OCI-LY7 (cell line): ENCODE data around the gene PKD1L1. TPM values are rescaled to one million over a fixed set of nuclear protein-coding genes. Genes with fewer than 3 reads are reported as not detected.

Experiments
- BruUV-seq: library from RNA; stranded (reverse); fragments of 400-500 nt; replicated peaks from 2 replicates; lab custom pipeline; 2021; lab: Mats Ljungman, UMichigan
- CTCF ChIA-PET: fragments of 300-600 bp; sonication (Branson Sonifier 250); formaldehyde crosslinking; loops from one replicate; lab custom pipeline; 2022; ENCODE audit warnings: antibody characterized with exemption; ENCODE audit not compliant: unreplicated experiment; lab: Charles Lee
- POLR2A ChIA-PET: fragments of 300-600 bp; sonication (Branson Sonifier 250); formaldehyde crosslinking; loops from one replicate; lab custom pipeline; 2022; ENCODE audit warnings: antibody characterized with exemption; lab: Charles Lee
- DNase-seq: peaks from one replicate; pipeline ENCODE4 v3.0.0-alpha.2; 2015; ENCODE audit warnings: low spot score
- H2AFZ ChIP-seq: fragments of 200-600 bp; sonication (generic), shearing (Covaris generic); 2 replicates; pipeline ENCODE4 v1.6.1; 2014; ENCODE audit warnings: mild to moderate bottlenecking, antibody characterized with exemption, low read length, moderate library complexity
- H3K27ac ChIP-seq: fragments of 200-600 bp; sonication (generic); 2 replicates; pipeline ENCODE4 v1.5.1; 2014; ENCODE audit warnings: mixed run types, low read depth, mild to moderate bottlenecking, moderate library complexity, low read length, inconsistent platforms; ENCODE audit not compliant: poor library complexity, severe bottlenecking
- H3K36me3 ChIP-seq: fragments of 200-600 bp; sonication (generic); 2 replicates; pipeline ENCODE4 v1.6.1; 2014; ENCODE audit warnings: mild to moderate bottlenecking, antibody characterized with exemption, low read length, moderate library complexity, mixed read lengths; ENCODE audit not compliant: insufficient read depth
- H3K4me1 ChIP-seq: fragments of 200-600 bp; sonication (generic); 2 replicates; pipeline ENCODE4 v1.5.1; 2014; ENCODE audit warnings: mild to moderate bottlenecking, low read length; ENCODE audit not compliant: insufficient read depth, poor library complexity, severe bottlenecking
- H3K4me2 ChIP-seq: fragments of 200-600 bp; sonication (generic); 2 replicates; pipeline ENCODE4 v1.6.1; 2014; ENCODE audit warnings: mild to moderate bottlenecking, low read length
- H3K4me3 ChIP-seq: fragments of 200-600 bp; sonication (generic); 2 replicates; pipeline ENCODE4 v1.5.1; 2014; ENCODE audit warnings: mild to moderate bottlenecking, low read depth, low read length; ENCODE audit not compliant: poor library complexity, severe bottlenecking
- H3K79me2 ChIP-seq: fragments of 200-600 bp; sonication (generic); 2 replicates; pipeline ENCODE4 v1.6.1; 2016; ENCODE audit warnings: low read depth, mild to moderate bottlenecking, low read length, moderate library complexity, mixed read lengths; ENCODE audit not compliant: insufficient read depth
- H3K9me2 ChIP-seq: fragments of 200-600 bp; sonication (generic); 2 replicates; pipeline ENCODE4 v1.6.1; 2016; ENCODE audit warnings: mild to moderate bottlenecking, low read length, mixed read lengths; ENCODE audit not compliant: insufficient read depth
- H3K9me3 ChIP-seq: fragments of 200-600 bp; sonication (generic); 2 replicates; pipeline ENCODE4 v1.6.1; 2014; ENCODE audit warnings: mild to moderate bottlenecking, mixed run types, low read length, mixed read lengths
- H4K20me1 ChIP-seq: fragments of 200-600 bp; sonication (generic); 2 replicates; pipeline ENCODE4 v1.6.1; 2014; ENCODE audit warnings: mild to moderate bottlenecking, antibody characterized with exemption, low read length, moderate library complexity, mixed read lengths; ENCODE audit not compliant: insufficient read depth
- CTCF ChIP-seq: fragments of 200-600 bp; sonication (generic); conservative IDR thresholded peaks from 2 replicates; pipeline ENCODE4 v1.5.1; 2014; ENCODE audit warnings: mild to moderate bottlenecking, antibody characterized with exemption, low read length, moderate library complexity, mixed read lengths
- EZH2phosphoT487 ChIP-seq: fragments of 200-600 bp; sonication (generic); IDR thresholded peaks from 2 replicates; pipeline ENCODE4 v1.6.1; 2018; ENCODE audit warnings: low read depth, borderline replicate concordance, mild to moderate bottlenecking, mixed run types, antibody characterized with exemption, low read length, moderate library complexity, mixed read lengths
- intact Hi-C: fragments of 100-400 bp; cut with micrococcal nuclease; formaldehyde crosslinking; loops from one replicate; pipeline ENCODE4 v1.10.0; 2022; ENCODE audit not compliant: unreplicated experiment
- total RNA-seq, 2 experiments: library from RNA; depleted of rRNA in 1 of 2; stranded (reverse); fragments of >200 nt in 1 of 2; shearing (Covaris generic) in 1 of 2; gene quantifications; 2 replicates each; pipeline ENCODE4 v1.2.3, GENCODE V29; 2014 to 2022

Gene PKD1L1
- total RNA-seq, 2 experiments from 2014 or later: 0.19 to 0.63 TPM

DNA sequence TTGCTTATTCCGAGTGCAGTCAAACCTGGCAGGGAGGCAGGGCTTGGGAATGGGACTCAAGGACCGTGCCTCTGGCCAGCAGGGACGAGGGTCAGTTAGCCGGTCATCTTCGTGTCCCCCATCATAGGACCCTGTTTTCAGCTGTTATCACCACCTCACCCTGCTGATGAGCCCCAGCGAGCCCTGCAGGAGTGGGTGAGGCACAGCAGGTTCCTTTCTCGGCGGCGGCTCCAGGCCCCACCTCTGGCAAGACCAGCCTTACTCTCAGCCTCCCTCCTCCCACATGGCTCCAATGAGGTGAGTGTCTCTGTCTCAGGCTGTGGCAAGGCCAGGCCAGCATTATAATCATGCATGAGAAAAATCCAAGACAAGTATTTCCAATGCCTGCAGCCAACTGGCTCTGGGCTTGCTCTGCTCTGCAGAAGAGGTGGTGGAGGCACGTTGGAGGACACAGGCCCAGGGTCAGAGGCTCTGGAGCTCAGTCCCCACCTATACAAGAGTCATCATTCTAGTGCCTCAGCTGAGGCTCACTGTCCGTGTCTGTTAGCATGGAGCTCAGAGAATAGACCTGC lies 15.7 kb downstream of the PKD1L1 start:
- no TSS peak for BruUV-seq
- DNase-seq: no peak
- no peak overlapping the region for H3K4me3 ChIP-seq
- no peak overlapping the region for H3K27ac ChIP-seq
- H3K4me2 ChIP-seq: no peak overlapping the region
- no peaks in the 10 kb centered on the region for H4K20me1 ChIP-seq
- H2AFZ ChIP-seq: no peak overlapping the region
- intact Hi-C loops: no loop called here
- H3K79me2 ChIP-seq: no peaks in the 10 kb centered on the region
- H3K4me1 ChIP-seq: peaks cover 17% of the 10 kb centered on the region
- H3K9me2 ChIP-seq: no peaks in the 10 kb centered on the region
- H3K36me3 ChIP-seq: no peaks in the 10 kb centered on the region
- no peak for TF ChIP-seq EZH2phosphoT487
- no peak for TF ChIP-seq CTCF
- ChIA-PET POLR2A (no interaction called here), CTCF (no interaction called here)
- H3K9me3 ChIP-seq: no peaks in the 10 kb centered on the region

DNA sequence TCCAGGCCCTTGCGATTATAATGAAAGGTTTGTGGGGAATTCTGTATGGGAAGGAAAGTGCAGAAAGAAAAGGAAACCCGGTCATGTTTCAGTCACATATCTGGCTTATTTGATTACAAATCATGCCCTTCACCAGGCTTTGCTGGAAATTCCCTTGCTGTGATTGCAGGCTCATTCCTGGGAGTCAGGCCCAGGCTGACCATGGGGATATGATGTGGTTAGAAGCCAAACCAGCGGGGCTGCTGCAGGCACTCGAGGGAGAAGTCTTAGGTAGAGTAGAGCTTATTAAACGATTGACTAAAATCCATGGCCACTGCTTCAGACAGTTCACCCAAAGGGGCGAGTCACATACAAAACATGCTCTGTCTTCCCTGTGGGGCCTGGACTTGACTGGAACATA lies 16.2 kb downstream of the PKD1L1 start:
- Histone ChIP-seq H3K36me3 (no peaks in the 10 kb centered on the region), H2AFZ (no peak overlapping the region), H3K79me2 (no peaks in the 10 kb centered on the region), H3K9me3 (no peaks in the 10 kb centered on the region), H4K20me1 (no peaks in the 10 kb centered on the region), H3K27ac (no peak overlapping the region), H3K4me1 (peaks cover 12% of the 10 kb centered on the region), H3K4me3 (no peak overlapping the region), H3K9me2 (no peaks in the 10 kb centered on the region), H3K4me2 (no peak overlapping the region)
- intact Hi-C loops: no loop called here
- CTCF ChIA-PET: no interaction called here
- no peak for DNase-seq
- POLR2A ChIA-PET: interaction anchor here (1.3 kb wide), 1 partner anchor 12 kb away, joined by 10 read pairs; no protein-coding TSS in a partner anchor
- BruUV-seq: no TSS peak
- TF ChIP-seq EZH2phosphoT487 (no peak), CTCF (no peak)
